ENCODE data around the gene ELMOD1.

ELMOD1 gene

DNA sequence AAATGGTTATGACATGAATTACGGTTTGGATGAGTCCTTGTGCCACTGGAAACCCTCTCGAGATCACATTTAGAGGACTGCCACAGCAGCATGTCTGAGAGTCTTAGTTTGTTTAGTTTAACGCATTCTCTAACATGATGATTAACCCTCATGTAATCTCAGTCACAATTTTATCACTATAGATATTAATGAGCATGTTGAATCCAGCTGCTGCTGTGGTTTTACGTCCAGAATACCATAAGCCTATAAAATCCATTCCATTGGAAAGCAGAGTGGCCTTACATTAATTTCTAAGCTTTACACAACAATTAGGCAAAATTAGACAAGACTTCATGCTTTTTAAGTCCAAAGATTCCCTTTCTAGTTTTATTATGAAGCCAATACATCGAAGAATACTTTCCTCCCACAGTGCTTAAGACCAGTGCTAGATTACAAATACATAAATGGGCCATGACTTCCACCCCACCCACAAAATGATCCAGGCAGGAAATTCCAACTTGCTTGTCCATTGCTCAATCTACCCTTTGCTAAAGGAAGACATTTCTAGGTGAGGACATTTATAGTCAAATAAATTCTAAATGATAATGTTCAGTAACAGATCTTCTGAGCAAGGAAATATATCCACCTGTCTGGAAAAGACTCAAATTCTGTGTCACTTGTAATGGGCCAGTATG lies 3.5 kb upstream of the ELMOD1 start:
- no peak for DNase-seq

DNA sequence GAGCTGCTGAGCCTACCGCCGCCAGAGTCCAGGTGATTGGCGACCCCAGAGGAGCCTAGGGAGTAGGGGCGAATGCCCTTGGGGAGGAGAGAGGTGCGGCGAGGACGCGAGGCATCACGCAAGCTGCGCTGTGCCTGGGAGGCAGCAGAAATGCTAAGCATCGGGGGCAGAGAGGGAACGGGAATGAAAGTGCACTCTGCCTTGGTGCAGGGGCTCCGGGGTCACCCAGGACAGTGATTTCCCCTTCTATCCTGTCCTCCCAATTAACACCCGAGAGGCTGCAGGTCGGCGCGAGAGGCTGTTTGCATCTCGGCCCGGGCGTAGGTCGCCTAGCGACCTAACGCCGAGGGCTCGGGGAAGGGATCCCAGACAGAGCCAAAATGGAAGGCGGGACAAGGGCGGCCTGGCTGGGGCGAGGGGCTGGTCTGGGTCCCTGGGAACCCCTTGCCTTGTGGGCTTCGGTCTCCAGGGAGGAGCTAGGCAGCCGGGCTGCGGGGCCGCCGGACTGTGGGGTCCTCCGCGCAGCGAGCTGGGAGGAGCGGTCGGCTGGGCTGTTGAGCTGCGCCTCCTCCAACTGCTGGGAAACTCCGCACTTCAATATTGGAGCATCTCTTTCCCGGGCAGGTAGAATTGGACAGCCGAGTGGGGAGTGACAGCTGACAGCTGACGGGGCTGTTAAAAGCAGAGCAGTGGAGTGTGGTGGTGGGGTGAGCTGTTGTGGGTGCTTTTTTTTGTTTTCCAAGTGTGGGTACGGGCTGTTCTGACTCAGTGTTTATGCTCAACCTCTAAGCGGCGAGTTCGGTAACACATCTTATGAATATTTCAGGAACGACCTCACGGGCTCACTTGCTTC lies 657 bp downstream of the ELMOD1 start:
- DNase-seq, result peak; percentile 14

GRCh38 chr11:107592231-107592590 lies 1.3 kb downstream of the ELMOD1 start:
- DNase-seq, result no peak

- no peak for DNase-seq
Observed at GRCh38 chr11:107592813-107593212, 1.9 kb downstream of the ELMOD1 start.

DNA sequence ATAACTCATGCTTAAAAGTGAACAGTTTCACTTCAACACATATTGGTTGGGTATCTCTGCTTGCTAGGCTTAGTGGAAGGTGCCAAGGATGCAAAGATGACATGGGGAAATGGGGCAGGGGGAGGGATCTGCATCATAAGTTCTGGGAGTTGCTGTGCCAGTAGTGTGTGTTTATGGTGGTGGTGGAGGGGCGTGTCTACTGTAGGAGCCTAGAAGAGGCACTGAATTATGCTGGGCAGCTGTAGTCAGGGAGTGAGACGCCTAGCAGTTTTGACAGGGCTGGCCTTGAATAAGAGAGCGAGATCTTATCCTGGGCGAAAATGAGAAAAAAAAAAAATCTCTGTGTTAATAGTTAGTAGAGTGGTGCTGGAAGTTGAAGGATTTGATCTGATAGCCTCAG lies 3.0 kb downstream of the ELMOD1 start:
- DNase-seq, result no peak

GRCh38 chr11:107594736-107595135 lies 3.8 kb downstream of the ELMOD1 start:
- DNase-seq, result no peak

DNA sequence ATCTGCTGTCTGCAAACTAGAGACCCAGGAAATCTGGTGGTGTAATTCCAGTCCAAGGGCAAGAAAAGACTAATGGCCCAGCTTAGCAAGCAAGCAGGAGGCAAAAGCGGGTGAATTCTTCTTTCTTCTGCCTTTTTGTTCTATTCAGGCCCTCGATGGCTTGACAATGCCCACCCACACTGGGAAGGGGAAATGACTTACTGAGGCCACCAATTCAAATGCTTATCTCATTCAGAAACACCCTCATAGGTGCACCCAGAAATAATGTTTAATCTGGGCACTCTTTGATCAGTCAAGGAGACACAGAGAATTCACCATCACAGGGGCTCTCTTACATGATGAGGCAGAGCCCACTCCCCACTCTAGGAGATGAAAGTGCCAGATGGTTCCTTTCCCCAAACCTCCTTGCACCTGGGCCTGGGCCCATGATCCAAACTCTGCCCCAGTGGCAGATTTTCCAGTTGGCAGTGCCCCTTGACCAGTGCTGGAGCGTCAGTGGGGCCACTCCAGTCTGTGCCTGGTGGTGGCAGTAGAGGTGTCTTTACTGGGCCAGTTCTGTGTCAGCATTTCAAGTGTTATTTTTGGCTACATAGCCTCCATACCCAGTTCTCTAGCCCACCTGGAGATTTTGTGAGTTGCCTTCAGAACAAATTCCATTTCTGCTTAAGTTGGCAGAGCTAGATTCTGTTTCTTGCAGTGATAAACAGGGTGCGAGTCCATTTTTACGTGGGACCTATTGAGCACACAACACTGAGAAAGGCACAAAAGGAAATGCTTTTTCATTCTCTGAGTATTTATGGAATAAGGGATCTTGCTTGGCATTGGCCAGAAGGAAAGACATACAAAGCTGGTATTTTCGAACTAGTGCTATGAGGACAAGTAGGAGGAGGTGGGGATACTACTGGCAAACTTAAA lies 7.5 kb downstream of the ELMOD1 start:
- DNase-seq, result no peak

GRCh38 chr11:107605061-107606006 lies 14.4 kb downstream of the ELMOD1 start:
- no peak for DNase-seq

GRCh38 chr11:107606141-107606540 lies 15.2 kb downstream of the ELMOD1 start:
- no peak for DNase-seq

GRCh38 chr11:107608809-107609208 lies 17.9 kb downstream of the ELMOD1 start:
- no peak for DNase-seq

DNA sequence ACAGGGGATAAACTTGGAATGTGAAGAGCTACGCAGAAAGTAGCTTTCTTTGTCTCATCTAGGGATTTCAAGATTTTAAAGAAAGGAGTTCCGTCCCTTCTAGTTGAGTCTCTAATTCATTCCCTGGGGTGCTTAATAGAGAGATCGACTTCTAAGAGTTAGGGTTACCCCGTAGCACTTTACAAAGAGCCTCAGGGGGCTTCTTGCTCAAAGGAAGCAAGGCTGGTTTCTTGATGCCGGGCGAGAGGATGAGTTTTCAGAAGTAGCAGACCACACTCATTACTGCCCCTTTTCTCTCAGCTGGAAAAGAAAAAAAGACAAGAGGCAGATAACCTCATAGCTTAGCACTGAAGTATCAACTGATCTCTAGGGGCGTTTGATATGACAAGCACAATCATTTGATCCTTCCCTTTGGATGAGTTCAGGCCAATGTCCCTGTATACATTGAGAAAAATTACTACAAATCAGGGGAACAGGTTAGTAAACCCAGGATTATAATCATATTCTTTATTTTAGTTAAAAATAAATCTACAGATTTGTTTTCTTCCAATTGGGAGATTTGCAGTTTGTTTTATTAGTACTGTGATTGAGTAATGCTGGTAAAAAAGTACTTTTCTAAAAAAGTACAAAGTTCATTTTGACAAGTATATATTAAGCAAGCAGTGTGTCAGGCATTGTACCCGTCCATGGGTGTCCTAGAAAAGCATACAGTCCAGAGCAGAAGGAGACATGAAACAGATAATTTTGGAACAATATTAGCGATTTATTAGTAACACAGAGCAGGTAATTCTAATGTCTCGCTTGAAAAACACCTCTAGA lies 18.7 kb downstream of the ELMOD1 start:
- DNase-seq, result no peak

- DNase-seq, result no peak
Observed at GRCh38 chr11:107612445-107612844, 21.5 kb downstream of the ELMOD1 start.

GRCh38 chr11:107619926-107620325 lies 29.0 kb downstream of the ELMOD1 start:
- no peak for DNase-seq

- DNase-seq, result no peak
Observed at GRCh38 chr11:107621081-107621480, 30.1 kb downstream of the ELMOD1 start.

GRCh38 chr11:107623183-107623582 lies 32.2 kb downstream of the ELMOD1 start:
- no peak for DNase-seq

- no peak for DNase-seq
Observed at GRCh38 chr11:107624983-107625684, 34.2 kb downstream of the ELMOD1 start.

- DNase-seq, result no peak
Observed at GRCh38 chr11:107625685-107625989, 34.7 kb downstream of the ELMOD1 start.

GRCh38 chr11:107631043-107631442 lies 40.1 kb downstream of the ELMOD1 start:
- no peak for DNase-seq

DNA sequence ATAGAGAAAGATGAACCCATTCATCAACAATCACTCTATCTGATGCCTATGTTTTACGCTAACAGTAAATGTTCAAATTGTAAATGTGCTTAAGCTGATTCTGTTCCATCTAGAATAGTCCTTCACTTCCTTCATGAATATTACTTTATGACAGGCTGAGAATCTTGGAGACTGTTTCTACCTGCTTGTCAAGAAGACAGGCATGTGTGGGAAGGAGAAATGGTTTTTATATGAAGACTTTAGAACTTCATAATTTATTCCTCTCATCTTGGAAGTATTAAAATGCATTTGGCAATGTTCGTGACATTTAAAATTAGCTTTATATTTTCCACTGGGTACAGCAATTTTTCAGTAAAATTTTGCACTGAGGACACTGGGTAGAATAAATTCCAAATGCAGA lies 41.0 kb downstream of the ELMOD1 start:
- no peak for DNase-seq

DNA sequence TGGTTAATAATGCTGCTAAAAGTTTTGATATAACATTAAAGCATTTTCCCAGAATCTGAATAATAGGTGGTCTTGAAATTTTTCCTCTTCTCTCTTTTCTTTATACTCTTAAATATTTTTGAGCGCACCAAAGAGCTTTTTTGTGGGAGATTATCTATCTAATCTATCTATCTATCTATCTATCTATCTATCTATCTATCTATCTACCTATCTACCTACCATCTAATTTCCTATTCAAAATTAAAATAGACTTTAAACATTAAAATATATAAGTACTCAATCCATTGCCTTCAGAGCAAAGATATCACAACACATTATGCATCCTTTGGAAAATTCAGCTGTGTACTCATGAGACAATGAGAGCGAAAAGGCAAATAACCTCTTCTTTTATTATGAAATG lies 55.8 kb downstream of the ELMOD1 start:
- no peak for DNase-seq

GRCh38 chr11:107648242-107648641 lies 57.3 kb downstream of the ELMOD1 start:
- no peak for DNase-seq

Measured in stimulated activated CD4-positive, alpha-beta T cell treated with anti-CD3 and anti-CD28 coated beads, Interleukin-4, amount 100 ng/mL, for 1 hour (primary cell).